ENCODE measurements around the gene ARPC2. TPM values are rescaled to one million over a fixed set of nuclear protein-coding genes. Genes with fewer than 3 reads are reported as not detected.
A peak's percentile ranks its signal among the peaks of the same experiment; 100 is the strongest.

The ARPC2 gene
- total RNA-seq, 1 donor from 2014 or later: 265 TPM

DNA sequence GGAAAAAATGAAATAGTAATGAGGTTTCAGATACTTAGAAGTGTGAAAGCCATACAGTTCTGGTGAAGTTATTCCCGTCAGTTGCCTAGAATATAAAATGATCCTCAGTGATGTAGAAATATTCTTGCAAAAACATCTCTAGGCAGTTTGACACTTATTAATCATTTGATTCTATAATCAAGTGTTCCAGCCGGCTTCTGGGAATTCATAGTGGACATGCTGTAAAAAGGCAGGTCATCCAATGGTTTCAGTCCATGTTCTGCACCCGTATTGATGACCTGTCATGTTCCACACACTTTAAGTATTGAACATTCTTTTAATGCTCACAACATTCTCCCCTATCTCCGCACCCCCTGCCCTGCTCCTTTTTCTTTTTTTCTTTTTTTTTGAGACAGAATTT is 19.8 kb downstream of the ARPC2 start:
- no peak for DNase-seq (ENCODE audit: extremely low spot score, unreplicated experiment)
- Mint-ChIP-seq H3K27me3 (ENCODE audit: unreplicated experiment) (no peaks in the 10 kb centered on the region), H3K36me3 (ENCODE audit: unreplicated experiment) (peaks cover 58% of the 10 kb centered on the region), H3K4me3 (ENCODE audit: unreplicated experiment) (no peak overlapping the region), H3K9me3 (ENCODE audit: unreplicated experiment) (no peaks in the 10 kb centered on the region), H3K27ac (ENCODE audit: unreplicated experiment) (no peak overlapping the region), H3K4me1 (ENCODE audit: unreplicated experiment) (no peaks in the 10 kb centered on the region)
- TF ChIP-seq, protein P1, sequence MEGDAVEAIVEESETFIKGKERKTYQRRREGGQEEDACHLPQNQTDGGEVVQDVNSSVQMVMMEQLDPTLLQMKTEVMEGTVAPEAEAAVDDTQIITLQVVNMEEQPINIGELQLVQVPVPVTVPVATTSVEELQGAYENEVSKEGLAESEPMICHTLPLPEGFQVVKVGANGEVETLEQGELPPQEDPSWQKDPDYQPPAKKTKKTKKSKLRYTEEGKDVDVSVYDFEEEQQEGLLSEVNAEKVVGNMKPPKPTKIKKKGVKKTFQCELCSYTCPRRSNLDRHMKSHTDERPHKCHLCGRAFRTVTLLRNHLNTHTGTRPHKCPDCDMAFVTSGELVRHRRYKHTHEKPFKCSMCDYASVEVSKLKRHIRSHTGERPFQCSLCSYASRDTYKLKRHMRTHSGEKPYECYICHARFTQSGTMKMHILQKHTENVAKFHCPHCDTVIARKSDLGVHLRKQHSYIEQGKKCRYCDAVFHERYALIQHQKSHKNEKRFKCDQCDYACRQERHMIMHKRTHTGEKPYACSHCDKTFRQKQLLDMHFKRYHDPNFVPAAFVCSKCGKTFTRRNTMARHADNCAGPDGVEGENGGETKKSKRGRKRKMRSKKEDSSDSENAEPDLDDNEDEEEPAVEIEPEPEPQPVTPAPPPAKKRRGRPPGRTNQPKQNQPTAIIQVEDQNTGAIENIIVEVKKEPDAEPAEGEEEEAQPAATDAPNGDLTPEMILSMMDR (IDR thresholded peaks at IDR 0.05): no peak

DNA sequence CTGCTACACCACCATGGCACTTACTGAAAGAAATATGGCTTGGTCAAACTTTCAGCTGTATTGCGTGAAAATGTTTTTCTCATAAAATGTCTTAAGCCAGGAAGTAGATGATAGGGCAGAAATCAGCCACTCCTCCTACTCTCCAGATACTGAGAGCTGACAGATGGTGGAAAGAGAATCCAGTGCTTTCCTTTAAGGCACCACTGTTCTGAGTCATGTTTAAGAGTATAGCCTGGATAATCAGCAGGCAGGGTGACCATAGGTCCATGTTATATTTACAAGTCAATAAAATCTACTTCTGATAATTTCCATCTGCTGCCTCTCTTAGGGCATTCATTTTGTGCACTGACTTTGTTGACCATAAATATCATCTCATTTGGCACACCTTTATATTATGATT is 21.9 kb downstream of the ARPC2 start:
- Mint-ChIP-seq H3K9me3 (ENCODE audit: unreplicated experiment) (no peaks in the 10 kb centered on the region), H3K27ac (ENCODE audit: unreplicated experiment) (no peak overlapping the region), H3K4me1 (ENCODE audit: unreplicated experiment) (no peaks in the 10 kb centered on the region), H3K4me3 (ENCODE audit: unreplicated experiment) (no peak overlapping the region), H3K27me3 (ENCODE audit: unreplicated experiment) (no peaks in the 10 kb centered on the region), H3K36me3 (ENCODE audit: unreplicated experiment) (peaks cover 59% of the 10 kb centered on the region)
- DNase-seq (ENCODE audit: extremely low spot score, unreplicated experiment): no peak
- TF ChIP-seq, protein P1 (IDR thresholded peaks at IDR 0.05): no peak

DNA sequence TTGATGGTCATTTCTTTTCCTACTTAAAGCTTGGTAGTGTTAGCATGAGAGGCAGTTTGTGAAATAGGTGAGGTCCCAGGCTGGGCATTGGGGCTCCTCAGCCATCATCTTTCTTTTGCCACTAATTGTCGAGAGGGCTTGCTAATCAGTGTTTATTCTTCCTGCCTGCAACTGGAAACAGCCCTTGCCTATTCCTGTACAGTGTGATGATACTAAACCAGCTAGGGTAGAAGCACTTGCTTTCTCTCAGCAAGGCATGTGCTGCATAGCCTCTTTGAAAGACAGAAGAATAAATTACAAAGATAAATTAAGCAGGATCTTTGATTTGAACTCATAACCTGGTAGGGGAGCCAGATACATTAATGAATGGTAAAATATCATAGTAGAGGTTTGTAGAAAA is 27.2 kb downstream of the ARPC2 start:
- Mint-ChIP-seq H3K27ac (ENCODE audit: unreplicated experiment) (peak overlapping the region; percentile 28), H3K4me3 (ENCODE audit: unreplicated experiment) (no peak overlapping the region)
- TF ChIP-seq, protein P1 (IDR thresholded peaks at IDR 0.05): no peak

DNA sequence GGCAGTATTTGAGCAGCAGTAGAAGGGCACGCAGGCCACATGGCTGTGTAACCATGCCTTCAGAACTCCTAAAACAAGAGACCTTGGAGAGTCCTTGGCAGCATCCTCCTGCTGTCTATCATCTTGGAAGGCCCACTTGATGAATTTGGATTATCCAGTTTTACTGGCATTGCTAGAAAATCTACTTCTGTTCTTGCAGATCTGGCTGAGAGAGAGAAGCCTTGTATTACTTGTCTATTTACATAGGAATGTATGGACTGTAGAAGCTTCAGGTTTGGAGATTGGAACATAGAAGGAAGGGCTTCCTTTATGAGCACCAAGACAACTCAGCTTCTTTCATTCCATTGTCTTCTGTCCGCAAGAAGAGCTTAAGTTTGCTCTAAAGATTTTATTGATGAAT is 27.7 kb downstream of the ARPC2 start:
- TF ChIP-seq, protein P1 (IDR thresholded peaks at IDR 0.05): no peak
- no peak for DNase-seq (ENCODE audit: extremely low spot score, unreplicated experiment)
- peaks cover 63% of the 10 kb centered on the region for H3K36me3 Mint-ChIP-seq (ENCODE audit: unreplicated experiment)
- H3K4me1 Mint-ChIP-seq (ENCODE audit: unreplicated experiment): peaks cover 2% of the 10 kb centered on the region
- H3K27ac Mint-ChIP-seq (ENCODE audit: unreplicated experiment): peak overlapping the region; percentile 28
- H3K4me3 Mint-ChIP-seq (ENCODE audit: unreplicated experiment): no peak overlapping the region
- H3K27me3 Mint-ChIP-seq (ENCODE audit: unreplicated experiment): no peaks in the 10 kb centered on the region
- H3K9me3 Mint-ChIP-seq (ENCODE audit: unreplicated experiment): no peaks in the 10 kb centered on the region

More for the DNA sequence above, 27.2 kb downstream of the ARPC2 start:
- Mint-ChIP-seq H3K4me1 (ENCODE audit: unreplicated experiment) (peaks cover 2% of the 10 kb centered on the region), H3K27me3 (ENCODE audit: unreplicated experiment) (no peaks in the 10 kb centered on the region), H3K9me3 (ENCODE audit: unreplicated experiment) (no peaks in the 10 kb centered on the region), H3K36me3 (ENCODE audit: unreplicated experiment) (peaks cover 61% of the 10 kb centered on the region)
- DNase-seq (ENCODE audit: extremely low spot score, unreplicated experiment): no peak

DNA sequence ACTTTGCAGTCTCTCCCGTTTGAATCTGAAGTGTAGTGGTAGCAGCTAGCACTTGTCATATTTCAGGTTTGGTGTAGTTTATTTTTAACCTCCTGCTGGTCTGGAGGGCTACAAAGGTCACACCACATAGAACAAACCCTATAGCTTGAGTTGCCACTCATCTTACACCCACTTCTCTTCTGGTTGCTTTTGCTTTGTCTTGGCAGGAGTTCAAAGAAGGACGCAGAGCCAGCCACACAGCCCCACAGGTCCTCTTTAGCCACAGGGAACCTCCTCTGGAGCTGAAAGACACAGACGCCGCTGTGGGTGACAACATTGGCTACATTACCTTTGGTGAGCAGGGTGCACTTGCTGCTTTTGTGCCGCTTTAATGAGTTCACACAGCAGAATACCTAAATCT is 28.2 kb downstream of the ARPC2 start:
- Mint-ChIP-seq H3K9me3 (ENCODE audit: unreplicated experiment) (no peaks in the 10 kb centered on the region), H3K4me1 (ENCODE audit: unreplicated experiment) (peaks cover 2% of the 10 kb centered on the region), H3K4me3 (ENCODE audit: unreplicated experiment) (no peak overlapping the region), H3K36me3 (ENCODE audit: unreplicated experiment) (peaks cover 67% of the 10 kb centered on the region), H3K27ac (ENCODE audit: unreplicated experiment) (no peak overlapping the region), H3K27me3 (ENCODE audit: unreplicated experiment) (no peaks in the 10 kb centered on the region)
- TF ChIP-seq, protein P1 (IDR thresholded peaks at IDR 0.05): no peak
- no peak for DNase-seq (ENCODE audit: extremely low spot score, unreplicated experiment)
